Uterus (tissue), 4 donors: ENCODE measurements around the gene FOXP4. TPM values are rescaled to one million over a fixed set of nuclear protein-coding genes. Genes with fewer than 3 reads are reported as not detected.

Experiments used
- DNase-seq, 2 donors: peaks; one replicate each; pipeline ENCODE4 v3.0.0-alpha.2; 2019 to 2020
- H3K27ac ChIP-seq, 2 donors: fragments of 200-600 bp; sonication (generic); 1 replicate in 1 of 2; 2 replicates in 1 of 2; pipeline ENCODE4 v1.5.1; 2016 to 2018
- H3K27me3 ChIP-seq, 2 donors: fragments of 200-600 bp; sonication (generic); one replicate each; pipeline ENCODE4 v1.5.1; 2018 to 2019; ENCODE audit warnings: control low read depth in 1 of 2
- H3K36me3 ChIP-seq, 2 donors: fragments of 200-600 bp; sonication (generic); one replicate each; pipeline ENCODE4 v1.5.1; 2019; ENCODE audit warnings: control low read depth in 1 of 2
- H3K4me1 ChIP-seq, 2 donors: fragments of 200-600 bp; sonication (generic); one replicate each; pipeline ENCODE4 v1.5.1; 2018 to 2019; ENCODE audit warnings: control low read depth in 1 of 2
- H3K4me3 ChIP-seq, 2 donors: fragments of 200-600 bp; sonication (generic); 1 replicate in 1 of 2; 2 replicates in 1 of 2; pipeline ENCODE4 v1.5.1; 2018 to 2019; ENCODE audit warnings: mild to moderate bottlenecking in 1 of 2
- H3K9me3 ChIP-seq, 2 donors: fragments of 200-600 bp; sonication (generic); one replicate each; pipeline ENCODE4 v1.5.1; 2019; ENCODE audit warnings: control low read depth in 1 of 2
- POLR2A ChIP-seq, 2 donors: fragments of 450-650 bp; IDR thresholded peaks; one replicate each; pipeline ENCODE4 v1.6.1; 2016; ENCODE audit warnings: antibody characterized with exemption in 2 of 2, mild to moderate bottlenecking in 1 of 2, moderate library complexity in 1 of 2
- intact Hi-C: fragments of 100-400 bp; cut with DNase I; formaldehyde crosslinking; loops from one replicate; pipeline ENCODE4 v1.15.1; 2023; ENCODE audit warnings: low total_unique reads
- total RNA-seq, 4 donors: library from RNA; depleted of rRNA in 3 of 4; stranded (reverse); fragments of >200 nt in 3 of 4; gene quantifications; one replicate each; pipeline versions ENCODE4 v1.1.0 to v1.2.4, GENCODE V29; 2014 to 2023
- TF ChIP-seq, protein P1 (sequence below), 4 experiments: fragments of 200-600 bp in 2 of 4; fragments of 450-650 bp in 2 of 4; sonication (generic) in 2 of 4; IDR thresholded peaks; one replicate each; pipeline ENCODE4 v1.5.1; 2016 to 2019; ENCODE audit warnings: antibody characterized with exemption in 4 of 4, mild to moderate bottlenecking in 2 of 4, moderate library complexity in 1 of 4
- donor health status: DM: yes; HTN: yes; CAD: no.

FOXP4 gene
- total RNA-seq, 4 donors from 2014 or later, result 3.8 to 50.1 (median 9.4) TPM

DNA sequence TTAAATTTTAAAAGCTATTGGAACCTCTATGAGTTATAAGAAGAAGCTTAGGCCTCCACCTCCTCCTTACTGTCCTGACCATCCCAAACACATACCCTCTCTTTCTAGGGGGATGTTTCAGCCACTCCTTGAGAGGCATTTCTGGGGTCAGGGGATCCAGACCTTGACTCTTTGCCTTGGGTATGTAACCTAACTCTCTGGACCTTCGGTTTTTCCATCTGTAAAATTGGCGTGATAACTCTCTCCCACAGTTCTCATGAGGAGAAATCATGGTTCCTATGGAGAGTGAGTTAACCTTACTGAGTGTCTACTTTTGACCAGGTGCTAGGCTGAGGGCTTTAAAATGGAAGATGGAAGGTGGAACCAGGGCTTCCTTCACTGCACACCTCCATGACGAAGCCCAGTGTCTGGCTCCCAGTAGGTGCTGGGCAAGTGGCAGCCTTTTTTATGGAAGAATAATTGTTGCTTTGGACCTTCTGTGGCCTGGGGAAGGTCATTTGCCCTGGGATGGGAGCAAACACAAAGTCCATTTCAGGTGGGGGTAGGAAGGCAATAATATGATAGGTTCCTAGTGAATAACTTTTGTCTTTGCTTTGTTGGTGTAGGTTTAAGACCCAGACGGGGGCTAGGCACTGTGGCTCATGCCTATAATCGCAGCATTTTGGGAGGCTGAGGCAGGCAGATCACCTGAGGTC, 18.4 kb downstream of the FOXP4 start:
- Histone ChIP-seq H3K4me1 (peaks cover 0 to 7% of the 10 kb centered on the region in 2 donors), H3K9me3 (no peaks in the 10 kb centered on the region), H3K27me3 (no peaks in the 10 kb centered on the region), H3K27ac (no peak overlapping the region), H3K36me3 (no peaks in the 10 kb centered on the region), H3K4me3 (no peak overlapping the region)
- TF ChIP-seq POLR2A (IDR thresholded peaks at IDR 0.05), result no peak
- TF ChIP-seq, protein P1, sequence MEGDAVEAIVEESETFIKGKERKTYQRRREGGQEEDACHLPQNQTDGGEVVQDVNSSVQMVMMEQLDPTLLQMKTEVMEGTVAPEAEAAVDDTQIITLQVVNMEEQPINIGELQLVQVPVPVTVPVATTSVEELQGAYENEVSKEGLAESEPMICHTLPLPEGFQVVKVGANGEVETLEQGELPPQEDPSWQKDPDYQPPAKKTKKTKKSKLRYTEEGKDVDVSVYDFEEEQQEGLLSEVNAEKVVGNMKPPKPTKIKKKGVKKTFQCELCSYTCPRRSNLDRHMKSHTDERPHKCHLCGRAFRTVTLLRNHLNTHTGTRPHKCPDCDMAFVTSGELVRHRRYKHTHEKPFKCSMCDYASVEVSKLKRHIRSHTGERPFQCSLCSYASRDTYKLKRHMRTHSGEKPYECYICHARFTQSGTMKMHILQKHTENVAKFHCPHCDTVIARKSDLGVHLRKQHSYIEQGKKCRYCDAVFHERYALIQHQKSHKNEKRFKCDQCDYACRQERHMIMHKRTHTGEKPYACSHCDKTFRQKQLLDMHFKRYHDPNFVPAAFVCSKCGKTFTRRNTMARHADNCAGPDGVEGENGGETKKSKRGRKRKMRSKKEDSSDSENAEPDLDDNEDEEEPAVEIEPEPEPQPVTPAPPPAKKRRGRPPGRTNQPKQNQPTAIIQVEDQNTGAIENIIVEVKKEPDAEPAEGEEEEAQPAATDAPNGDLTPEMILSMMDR (IDR thresholded peaks at IDR 0.05), result no peak
- DNase-seq, result no peak
- intact Hi-C loops, result no loop called here

- no peak for TF ChIP-seq POLR2A (IDR thresholded peaks at IDR 0.05)
- TF ChIP-seq, protein P1 (IDR thresholded peaks at IDR 0.05), result no peak
- Histone ChIP-seq H3K4me1 (peaks cover 0 to 12% of the 10 kb centered on the region in 2 donors), H3K36me3 (no peaks in the 10 kb centered on the region), H3K9me3 (no peaks in the 10 kb centered on the region), H3K4me3 (no peak overlapping the region), H3K27ac (no peak overlapping the region), H3K27me3 (no peaks in the 10 kb centered on the region)
- DNase-seq, result no peak
- intact Hi-C loops, result no loop called here
Observed at GRCh38 chr6:41565701-41566100, 19.5 kb downstream of the FOXP4 start.

DNA sequence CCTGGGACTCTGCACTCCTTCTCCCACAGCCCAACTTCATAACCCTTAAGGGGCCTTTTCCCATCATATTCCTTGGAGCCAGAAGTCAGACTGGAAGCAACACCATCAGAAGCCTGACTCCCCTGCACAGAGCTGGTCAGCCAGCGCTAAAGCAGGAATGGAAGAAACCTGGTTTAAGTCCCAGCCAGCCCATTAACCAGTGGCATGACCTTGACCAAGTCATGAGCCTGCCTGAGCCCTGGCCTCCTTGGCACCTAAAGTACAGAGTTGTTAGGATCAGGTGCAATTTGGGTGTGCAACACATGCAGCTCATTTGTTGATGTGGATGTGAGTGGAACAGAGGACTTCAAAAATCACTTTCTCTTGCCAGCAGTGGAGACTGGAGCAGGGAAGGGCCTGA, 20.8 kb downstream of the FOXP4 start:
- Histone ChIP-seq H3K4me3 (no peak overlapping the region), H3K36me3 (no peaks in the 10 kb centered on the region), H3K4me1 (peaks cover 4 to 12% of the 10 kb centered on the region in 2 donors), H3K27me3 (no peaks in the 10 kb centered on the region), H3K27ac (no peak overlapping the region), H3K9me3 (no peaks in the 10 kb centered on the region)
- DNase-seq, result no peak
- intact Hi-C loops, result no loop called here
- TF ChIP-seq, protein P1 (IDR thresholded peaks at IDR 0.05), result no peak

DNA sequence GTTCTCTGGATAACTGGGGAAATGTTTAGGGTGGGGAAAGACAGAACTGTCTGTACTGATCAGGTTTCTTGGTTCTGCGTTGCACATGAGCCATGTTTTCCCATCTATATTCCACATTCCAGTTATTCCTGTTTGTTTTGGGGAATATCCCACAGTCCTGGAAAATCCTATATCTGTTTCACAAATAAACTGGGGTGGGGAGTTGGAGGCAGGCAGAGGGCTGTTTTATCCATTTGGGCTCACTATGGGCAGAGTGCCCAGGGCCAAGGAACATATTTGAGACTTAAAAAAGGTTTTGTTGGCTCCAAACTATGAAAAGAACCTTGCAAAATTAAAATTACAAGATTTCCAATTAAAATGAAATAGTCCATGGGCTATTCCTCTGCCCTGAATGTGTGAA, 21.5 kb downstream of the FOXP4 start:
- Histone ChIP-seq H3K36me3 (no peaks in the 10 kb centered on the region), H3K9me3 (no peaks in the 10 kb centered on the region), H3K27me3 (no peaks in the 10 kb centered on the region), H3K4me1 (peaks cover 7 to 12% of the 10 kb centered on the region in 2 donors), H3K4me3 (no peak overlapping the region), H3K27ac (peak overlapping the region; percentile 27 to 32)
- intact Hi-C loops, result no loop called here
- DNase-seq, result no peak
- TF ChIP-seq, protein P1 (IDR thresholded peaks at IDR 0.05), result no peak
- TF ChIP-seq POLR2A (IDR thresholded peaks at IDR 0.05), result no peak

GRCh38 chr6:41568202-41568584, 22.0 kb downstream of the FOXP4 start:
- peaks cover 7 to 12% of the 10 kb centered on the region in 2 donors for H3K4me1 ChIP-seq
- H3K27ac ChIP-seq, result peak overlapping the region; percentile 32 to 67
- H3K36me3 ChIP-seq, result no peaks in the 10 kb centered on the region
- intact Hi-C loops, result no loop called here
- no peaks in the 10 kb centered on the region for H3K9me3 ChIP-seq
- TF ChIP-seq, protein P1 (IDR thresholded peaks at IDR 0.05), result no peak
- no peak for TF ChIP-seq POLR2A (IDR thresholded peaks at IDR 0.05)
- H3K4me3 ChIP-seq, result no peak overlapping the region
- no peak for DNase-seq
- no peaks in the 10 kb centered on the region for H3K27me3 ChIP-seq
